GM18517 (cell line): ENCODE measurements around the gene OTULINL.

Experiments used
- ATAC-seq: cut with Tn5 transposase; IDR thresholded peaks from one replicate; pipeline ENCODE4 v1.9.1; 2021; ENCODE audit warnings: mild to moderate bottlenecking, moderate library complexity; ENCODE audit not compliant: unreplicated experiment

OTULINL gene

GRCh38 chr5:14598225-14598624, 16.6 kb downstream of the OTULINL start:
- no peak for ATAC-seq

GRCh38 chr5:14599476-14600127, 18.0 kb downstream of the OTULINL start:
- no peak for ATAC-seq

GRCh38 chr5:14600846-14601245, 19.3 kb downstream of the OTULINL start:
- no peak for ATAC-seq

- no peak for ATAC-seq
Measured at GRCh38 chr5:14603141-14603540, 21.5 kb downstream of the OTULINL start.

- no peak for ATAC-seq
Measured at GRCh38 chr5:14607104-14607503, 25.5 kb downstream of the OTULINL start.

GRCh38 chr5:14608169-14608568, 26.6 kb downstream of the OTULINL start:
- ATAC-seq = no peak

GRCh38 chr5:14611737-14612136, 30.1 kb downstream of the OTULINL start:
- no peak for ATAC-seq

GRCh38 chr5:14614490-14614889, 32.9 kb downstream of the OTULINL start:
- ATAC-seq = no peak

GRCh38 chr5:14615365-14615764, 33.8 kb downstream of the OTULINL start:
- ATAC-seq = no peak

GRCh38 chr5:14617441-14617840, 35.8 kb downstream of the OTULINL start:
- ATAC-seq = no peak

GRCh38 chr5:14627270-14627669, 45.7 kb downstream of the OTULINL start:
- ATAC-seq = no peak

- ATAC-seq = no peak
Measured at GRCh38 chr5:14628346-14628745, 46.8 kb downstream of the OTULINL start.

GRCh38 chr5:14630671-14631070, 49.1 kb downstream of the OTULINL start:
- ATAC-seq = no peak

GRCh38 chr5:14635656-14636055, 54.1 kb downstream of the OTULINL start:
- ATAC-seq = no peak

- ATAC-seq = no peak
Measured at GRCh38 chr5:14640765-14641164, 59.2 kb downstream of the OTULINL start.

- ATAC-seq = no peak
Measured at GRCh38 chr5:14644623-14645237, 63.1 kb downstream of the OTULINL start.

GRCh38 chr5:14650052-14650451, 68.5 kb downstream of the OTULINL start:
- no peak for ATAC-seq

- ATAC-seq = no peak
Measured at GRCh38 chr5:14655146-14655741, 73.7 kb downstream of the OTULINL start.

GRCh38 chr5:14656898-14657297, 75.3 kb downstream of the OTULINL start:
- no peak for ATAC-seq

GRCh38 chr5:14659821-14660607, 78.4 kb downstream of the OTULINL start:
- no peak for ATAC-seq

- no peak for ATAC-seq
Measured at GRCh38 chr5:14660833-14661232, 79.2 kb downstream of the OTULINL start.
